Measurements from ENCODE around the gene WWOX. TPM values are rescaled to one million over a fixed set of nuclear protein-coding genes. Genes with fewer than 3 reads are reported as not detected.

WWOX gene
- total RNA-seq, 4 donors from 2014 or later: 21.4 to 55.6 (median 33.2) TPM

DNA sequence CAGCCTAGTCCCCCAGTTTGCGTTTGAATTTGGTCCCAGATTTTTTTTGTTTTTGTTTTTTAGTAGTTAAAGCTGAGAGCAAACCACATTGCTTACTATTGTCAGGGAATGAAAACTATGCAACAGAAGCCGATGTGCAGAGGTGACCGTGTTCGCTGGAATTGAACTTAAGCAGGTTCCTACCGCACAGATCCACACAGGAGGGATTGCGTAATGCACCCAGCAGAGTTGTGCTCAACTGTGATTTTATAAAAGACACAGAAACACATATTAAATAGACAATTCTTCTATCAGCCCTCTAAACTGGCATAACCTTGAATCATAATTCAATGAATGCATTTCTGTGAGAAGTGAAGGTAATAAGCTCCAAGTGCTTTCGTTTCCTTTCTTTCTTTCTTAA lies 443.0 kb downstream of the WWOX start:
- TF ChIP-seq, protein P1, sequence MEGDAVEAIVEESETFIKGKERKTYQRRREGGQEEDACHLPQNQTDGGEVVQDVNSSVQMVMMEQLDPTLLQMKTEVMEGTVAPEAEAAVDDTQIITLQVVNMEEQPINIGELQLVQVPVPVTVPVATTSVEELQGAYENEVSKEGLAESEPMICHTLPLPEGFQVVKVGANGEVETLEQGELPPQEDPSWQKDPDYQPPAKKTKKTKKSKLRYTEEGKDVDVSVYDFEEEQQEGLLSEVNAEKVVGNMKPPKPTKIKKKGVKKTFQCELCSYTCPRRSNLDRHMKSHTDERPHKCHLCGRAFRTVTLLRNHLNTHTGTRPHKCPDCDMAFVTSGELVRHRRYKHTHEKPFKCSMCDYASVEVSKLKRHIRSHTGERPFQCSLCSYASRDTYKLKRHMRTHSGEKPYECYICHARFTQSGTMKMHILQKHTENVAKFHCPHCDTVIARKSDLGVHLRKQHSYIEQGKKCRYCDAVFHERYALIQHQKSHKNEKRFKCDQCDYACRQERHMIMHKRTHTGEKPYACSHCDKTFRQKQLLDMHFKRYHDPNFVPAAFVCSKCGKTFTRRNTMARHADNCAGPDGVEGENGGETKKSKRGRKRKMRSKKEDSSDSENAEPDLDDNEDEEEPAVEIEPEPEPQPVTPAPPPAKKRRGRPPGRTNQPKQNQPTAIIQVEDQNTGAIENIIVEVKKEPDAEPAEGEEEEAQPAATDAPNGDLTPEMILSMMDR (IDR thresholded peaks at IDR 0.05): no peak
- no peak for ATAC-seq (ENCODE audit: low FRiP score)

DNA sequence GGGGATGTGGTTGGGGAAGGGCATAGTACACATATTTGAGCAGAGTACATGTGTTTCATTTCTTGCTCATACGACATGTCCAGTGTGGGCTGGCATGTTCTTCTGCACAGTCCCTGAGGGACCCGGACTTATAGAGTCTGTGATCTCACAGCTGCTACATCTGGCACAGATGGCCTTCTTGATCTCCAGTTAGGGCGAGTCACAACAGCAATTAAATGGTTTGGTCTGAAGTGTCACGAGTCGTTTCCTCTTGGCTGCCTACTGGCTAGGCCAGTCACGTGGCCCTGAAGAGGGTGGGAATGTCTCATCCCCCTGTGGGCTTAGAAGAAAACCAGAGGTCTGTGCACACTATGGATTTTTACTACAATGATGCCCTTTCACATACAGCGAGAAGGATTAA lies 443.6 kb downstream of the WWOX start:
- TF ChIP-seq, protein P1 (IDR thresholded peaks at IDR 0.05): no peak
- DNase-seq (ENCODE audit: low spot score) (no peak), ATAC-seq (ENCODE audit: low FRiP score) (no peak)

More for the DNA sequence above, 443.0 kb downstream of the WWOX start:
- DNase-seq (ENCODE audit: low spot score): no peak

DNA sequence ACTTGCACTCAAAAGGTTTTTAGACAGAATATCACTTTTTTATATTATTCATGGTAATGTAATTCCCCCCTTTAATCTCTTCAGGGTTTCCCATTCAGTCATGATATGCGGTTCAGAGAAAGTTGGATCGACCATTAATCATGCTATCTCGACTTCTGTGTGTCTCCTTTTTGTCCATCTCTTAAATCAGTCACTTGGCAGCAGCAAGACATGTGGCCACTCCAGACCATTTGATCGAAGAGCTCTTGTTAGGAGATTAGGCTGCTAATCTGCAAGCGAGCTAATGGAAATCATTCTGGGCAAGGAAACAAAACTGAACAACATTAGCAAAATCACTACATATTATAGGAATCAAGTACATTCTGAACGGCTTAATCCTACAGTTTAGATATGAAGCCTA lies 449.9 kb downstream of the WWOX start:
- no peak for ATAC-seq (ENCODE audit: low FRiP score)
- DNase-seq (ENCODE audit: low spot score): no peak
- TF ChIP-seq, protein P1 (IDR thresholded peaks at IDR 0.05): no peak

DNA sequence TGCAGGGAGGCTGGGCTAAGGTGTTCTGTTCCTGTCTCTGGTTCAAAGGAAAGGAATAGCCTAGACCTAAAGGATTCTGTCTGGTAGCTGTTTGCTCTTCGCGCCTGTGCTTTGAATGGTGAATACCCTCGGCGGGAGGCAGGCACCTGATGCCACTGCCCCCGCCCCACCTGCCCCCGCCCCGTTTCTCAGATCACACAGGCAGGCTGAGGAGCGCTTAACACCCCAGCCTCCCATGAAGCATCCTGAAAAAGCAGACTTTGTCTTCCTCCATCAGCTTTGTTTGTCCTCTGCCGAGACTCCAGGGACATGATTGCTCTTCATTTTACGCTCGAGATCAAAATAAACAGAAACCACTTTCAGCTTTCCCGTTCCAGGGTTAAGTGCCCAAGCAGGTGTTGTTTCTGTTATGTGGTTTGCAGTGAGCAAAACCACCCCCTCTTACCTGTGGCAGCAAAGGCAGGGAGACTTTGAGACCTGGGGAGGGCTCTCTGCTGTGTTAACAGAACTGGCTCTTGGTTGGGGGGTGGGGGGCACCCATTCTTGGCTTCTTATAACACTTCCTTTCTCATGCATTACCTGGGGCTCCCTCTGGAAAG lies 452.1 kb downstream of the WWOX start:
- ATAC-seq (ENCODE audit: low FRiP score) (no peak), DNase-seq (ENCODE audit: low spot score) (no peak)

DNA sequence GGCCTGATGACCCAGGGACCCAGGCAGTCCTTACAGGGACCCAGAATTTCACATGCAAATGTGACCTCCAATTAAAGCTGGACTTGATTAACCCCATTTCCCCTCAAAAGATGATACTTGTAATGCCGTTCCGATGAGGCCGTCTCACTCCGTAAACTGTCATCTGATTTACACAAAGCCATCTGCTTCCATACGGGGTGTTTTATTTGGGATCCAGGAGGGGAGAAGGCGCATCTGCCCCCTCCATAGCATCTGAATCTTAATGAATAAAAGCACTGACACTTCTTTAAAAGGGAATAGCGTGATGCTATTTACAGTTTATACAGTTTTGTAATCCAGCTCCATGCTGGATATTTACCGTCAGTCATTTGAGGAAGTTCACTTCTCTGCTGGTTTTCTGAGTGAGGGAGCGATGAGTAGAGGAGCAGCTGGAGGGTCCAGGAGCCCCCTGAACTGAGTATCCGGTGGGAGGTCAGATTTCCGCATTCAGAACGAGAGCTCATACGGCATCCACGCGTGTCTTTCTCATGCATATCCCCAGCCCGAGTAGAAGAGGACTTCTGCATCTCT lies 452.7 kb downstream of the WWOX start:
- TF ChIP-seq, protein P1 (IDR thresholded peaks at IDR 0.05): no peak
- DNase-seq (ENCODE audit: low spot score): no peak
- no peak for ATAC-seq (ENCODE audit: low FRiP score)

More for the DNA sequence above, 452.1 kb downstream of the WWOX start:
- TF ChIP-seq, protein P1 (IDR thresholded peaks at IDR 0.05): no peak

DNA sequence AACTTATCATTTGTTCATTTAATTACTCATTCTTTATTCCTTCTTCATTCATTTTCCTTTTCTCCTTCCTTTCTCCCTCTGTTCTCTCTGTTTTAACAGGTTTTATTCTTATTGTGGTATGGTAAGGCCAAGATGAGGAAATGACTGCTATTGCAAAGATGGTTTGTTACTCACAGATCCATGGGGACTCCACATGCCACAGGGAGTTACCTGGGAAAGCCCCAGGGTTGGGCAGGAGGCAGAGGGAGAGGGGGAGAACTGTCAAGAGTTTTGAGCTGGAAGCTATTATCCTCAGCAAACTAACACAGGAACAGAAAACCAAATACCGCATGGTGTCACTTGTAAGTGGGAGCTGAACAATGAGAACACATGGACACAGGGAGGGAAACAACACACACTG lies 453.3 kb downstream of the WWOX start:
- no peak for ATAC-seq (ENCODE audit: low FRiP score)
- TF ChIP-seq, protein P1 (IDR thresholded peaks at IDR 0.05): no peak

More for the DNA sequence above, 453.3 kb downstream of the WWOX start:
- DNase-seq (ENCODE audit: low spot score): no peak
